ENCODE data around the gene ASIC4.

- TF ChIP-seq, protein P1, sequence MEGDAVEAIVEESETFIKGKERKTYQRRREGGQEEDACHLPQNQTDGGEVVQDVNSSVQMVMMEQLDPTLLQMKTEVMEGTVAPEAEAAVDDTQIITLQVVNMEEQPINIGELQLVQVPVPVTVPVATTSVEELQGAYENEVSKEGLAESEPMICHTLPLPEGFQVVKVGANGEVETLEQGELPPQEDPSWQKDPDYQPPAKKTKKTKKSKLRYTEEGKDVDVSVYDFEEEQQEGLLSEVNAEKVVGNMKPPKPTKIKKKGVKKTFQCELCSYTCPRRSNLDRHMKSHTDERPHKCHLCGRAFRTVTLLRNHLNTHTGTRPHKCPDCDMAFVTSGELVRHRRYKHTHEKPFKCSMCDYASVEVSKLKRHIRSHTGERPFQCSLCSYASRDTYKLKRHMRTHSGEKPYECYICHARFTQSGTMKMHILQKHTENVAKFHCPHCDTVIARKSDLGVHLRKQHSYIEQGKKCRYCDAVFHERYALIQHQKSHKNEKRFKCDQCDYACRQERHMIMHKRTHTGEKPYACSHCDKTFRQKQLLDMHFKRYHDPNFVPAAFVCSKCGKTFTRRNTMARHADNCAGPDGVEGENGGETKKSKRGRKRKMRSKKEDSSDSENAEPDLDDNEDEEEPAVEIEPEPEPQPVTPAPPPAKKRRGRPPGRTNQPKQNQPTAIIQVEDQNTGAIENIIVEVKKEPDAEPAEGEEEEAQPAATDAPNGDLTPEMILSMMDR (conservative IDR thresholded peaks at IDR 0.05; ENCODE audit: low read length), result no peak
- no peak for TF ChIP-seq EZH2phosphoT487 (IDR thresholded peaks at IDR 0.05; ENCODE audit: borderline replicate concordance, low read depth, low read length)
These were observed 10.5 kb downstream of the ASIC4 start for GRCh38 chr2:219524817-219525216.

Measured in OCI-LY7 (cell line).